ENCODE results near the gene MUL1.
A peak's percentile ranks its signal among the peaks of the same experiment; 100 is the strongest.

MUL1 gene

GRCh38 chr1:20507564-20508410 is at the start of gene MUL1:
Gene MUL1, minus strand, starts transcription at chr1:20508151. Its CDS starts 127 bp downstream, at chr1:20508024.
- peak; percentile 49 to 97 (median 91) for DNase-seq

DNA sequence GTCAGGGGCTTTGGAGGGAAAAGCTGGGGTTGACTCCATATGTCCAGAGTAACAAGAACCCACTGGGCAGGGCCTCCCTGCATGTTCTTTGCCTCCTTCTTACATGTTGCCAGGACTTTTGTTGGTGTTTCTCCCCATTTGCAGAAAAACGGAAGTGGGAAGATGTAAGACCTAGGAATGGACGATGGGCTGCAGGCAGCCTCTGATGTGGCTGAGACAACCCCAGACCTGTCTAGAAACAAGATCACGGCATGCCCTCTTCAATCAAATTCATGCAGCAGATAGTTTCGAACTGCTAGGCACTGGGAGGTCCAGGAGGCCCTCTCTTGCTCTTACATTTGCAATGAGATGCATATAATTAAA is 47.8 kb upstream of the MUL1 start:
- DNase-seq: peak in 1 of 58 donors; percentile 52

- peak in 32 of 58 donors; percentile 6 to 77 (median 30) for DNase-seq
Observed at GRCh38 chr1:20555025-20555757, 47.2 kb upstream of the MUL1 start.

- peak in 4 of 58 donors; percentile 49 to 63 (median 52) for DNase-seq
Observed at GRCh38 chr1:20552728-20553445, 44.9 kb upstream of the MUL1 start.

- DNase-seq: peak in 56 of 58 donors; percentile 19 to 85 (median 66)
Observed at GRCh38 chr1:20551945-20552727, 44.2 kb upstream of the MUL1 start, which contains the start of gene FAM43B. Gene FAM43B, plus strand, starts transcription at chr1:20552573. Its CDS starts 401 bp downstream, at chr1:20552974.

DNA sequence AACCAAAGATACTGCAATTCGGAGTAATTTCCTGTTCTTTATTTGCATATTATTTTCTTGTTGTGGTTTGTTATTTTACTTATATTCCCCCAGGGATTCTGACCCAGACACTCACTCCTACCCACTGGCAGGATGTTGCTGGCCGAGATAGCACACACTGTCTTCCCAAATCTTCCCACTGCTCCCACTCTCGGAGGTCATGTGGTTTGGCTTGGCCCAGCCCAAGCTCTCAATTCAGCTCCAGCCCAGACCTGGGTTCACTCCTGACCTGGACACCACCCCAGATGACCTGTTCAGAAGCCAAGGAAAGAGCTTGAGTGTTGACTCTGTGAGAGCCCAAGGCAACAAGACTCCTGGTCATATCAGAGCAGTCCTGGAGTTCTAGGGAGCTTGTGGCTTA is 43.2 kb upstream of the MUL1 start:
- no peak for DNase-seq

DNA sequence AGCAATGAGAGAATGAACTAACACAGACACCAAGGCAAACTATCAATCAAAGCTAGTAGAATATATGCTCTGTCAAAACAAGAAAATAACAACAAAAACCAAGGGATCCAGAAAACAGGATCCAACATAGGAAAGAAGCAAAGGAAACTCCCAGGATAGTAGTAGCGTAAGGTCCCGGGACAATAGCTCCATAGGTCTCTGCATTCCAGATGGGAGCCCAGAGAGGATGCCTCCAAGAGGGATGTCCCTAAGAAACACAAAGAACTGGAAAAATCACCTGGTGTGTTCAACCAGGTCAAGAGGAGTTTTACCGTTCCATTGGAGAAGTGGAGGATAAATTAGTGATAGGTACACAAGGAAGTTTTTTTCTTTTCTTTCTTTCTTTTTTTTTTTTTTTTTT is 38.7 kb upstream of the MUL1 start:
- DNase-seq: no peak

DNA sequence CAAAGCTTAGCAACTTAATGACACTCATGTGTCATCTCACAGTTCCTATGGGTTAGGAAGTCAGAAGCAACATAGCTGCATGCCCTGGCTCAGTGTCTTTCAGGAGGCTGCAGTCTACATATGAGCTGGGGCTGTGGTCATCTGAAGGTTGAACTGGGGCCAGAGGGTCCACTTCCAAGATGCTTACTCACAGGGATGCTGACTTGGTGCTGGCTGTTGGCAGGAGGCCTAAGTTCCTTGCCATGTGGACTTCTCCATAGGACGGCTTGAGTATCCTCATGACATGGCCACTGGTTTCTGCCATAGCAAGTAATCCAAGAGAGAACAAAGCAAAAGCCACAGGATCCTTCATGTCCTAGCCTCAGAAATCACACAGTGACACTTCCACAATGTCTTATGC is 32.3 kb upstream of the MUL1 start:
- DNase-seq: no peak

- no peak for DNase-seq
Observed at GRCh38 chr1:20538760-20539551, 31.0 kb upstream of the MUL1 start.

DNA sequence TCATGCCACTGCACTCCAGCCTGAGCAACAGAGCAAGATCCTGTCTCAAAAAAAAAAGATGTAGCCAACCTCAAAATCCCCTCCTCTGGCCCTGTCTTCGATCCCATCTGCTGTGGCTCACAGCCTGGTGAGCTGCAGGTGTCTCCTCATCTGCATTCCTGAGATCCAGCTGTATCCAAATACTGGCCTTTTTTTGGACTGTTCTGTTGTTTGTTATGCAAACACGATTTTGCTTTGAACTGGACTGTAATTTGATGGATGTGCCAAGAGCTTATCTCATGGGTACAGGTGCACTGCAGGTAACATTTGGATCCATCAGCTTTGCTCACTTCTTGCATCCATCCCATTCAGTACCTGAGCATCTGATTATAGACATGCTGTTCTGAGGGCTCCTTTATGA is 30.3 kb upstream of the MUL1 start:
- DNase-seq: no peak

GRCh38 chr1:20534659-20535417 is 26.9 kb upstream of the MUL1 start:
- peak in 7 of 58 donors; percentile 4 to 19 (median 15) for DNase-seq

- DNase-seq: no peak
Observed at GRCh38 chr1:20533635-20534034, 25.7 kb upstream of the MUL1 start.

DNA sequence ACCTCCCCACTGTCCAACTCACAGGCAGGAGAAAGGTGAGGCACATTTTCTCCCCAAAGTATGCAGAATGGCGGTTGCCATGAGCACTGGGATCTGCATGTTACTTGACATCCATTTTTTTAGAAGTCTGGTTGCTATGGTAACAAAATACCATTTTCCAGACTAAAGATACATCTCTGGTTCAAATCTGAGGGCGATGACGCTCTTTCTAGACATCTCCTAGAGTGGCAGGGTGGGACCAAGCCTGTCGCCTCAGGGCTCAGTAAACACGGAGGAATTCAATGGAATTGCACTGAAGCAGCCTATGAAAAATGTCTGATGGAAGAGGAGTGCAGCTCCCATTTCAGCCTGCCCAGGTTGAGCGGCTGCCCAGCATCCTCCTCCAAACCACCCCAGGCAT is 22.9 kb upstream of the MUL1 start:
- DNase-seq: peak in 6 of 58 donors; percentile 15 to 43 (median 36)

GRCh38 chr1:20530306-20530705 is 22.4 kb upstream of the MUL1 start:
- peak in 1 of 58 donors; percentile 7 for DNase-seq

DNA sequence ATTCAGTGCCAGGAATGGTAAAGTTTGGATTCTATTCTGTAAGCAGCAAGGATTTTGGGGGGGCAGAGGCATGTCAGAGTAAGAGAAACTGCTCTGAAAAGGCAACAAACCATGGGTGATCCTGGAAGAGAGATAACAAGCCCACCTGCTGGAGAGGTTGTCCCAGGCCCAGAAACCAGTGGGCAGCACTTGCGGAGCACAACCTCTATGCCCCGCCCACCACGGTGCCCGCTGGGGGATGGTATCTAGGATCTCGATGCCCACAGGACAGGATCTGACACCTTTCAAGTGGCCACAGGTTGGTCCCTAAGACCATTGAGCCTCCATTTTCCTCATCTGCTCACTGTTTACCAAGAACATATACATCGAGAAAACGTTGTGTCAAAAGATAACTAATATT is 20.3 kb upstream of the MUL1 start:
- no peak for DNase-seq

- DNase-seq: no peak
Observed at GRCh38 chr1:20526267-20526666, 18.3 kb upstream of the MUL1 start.

DNA sequence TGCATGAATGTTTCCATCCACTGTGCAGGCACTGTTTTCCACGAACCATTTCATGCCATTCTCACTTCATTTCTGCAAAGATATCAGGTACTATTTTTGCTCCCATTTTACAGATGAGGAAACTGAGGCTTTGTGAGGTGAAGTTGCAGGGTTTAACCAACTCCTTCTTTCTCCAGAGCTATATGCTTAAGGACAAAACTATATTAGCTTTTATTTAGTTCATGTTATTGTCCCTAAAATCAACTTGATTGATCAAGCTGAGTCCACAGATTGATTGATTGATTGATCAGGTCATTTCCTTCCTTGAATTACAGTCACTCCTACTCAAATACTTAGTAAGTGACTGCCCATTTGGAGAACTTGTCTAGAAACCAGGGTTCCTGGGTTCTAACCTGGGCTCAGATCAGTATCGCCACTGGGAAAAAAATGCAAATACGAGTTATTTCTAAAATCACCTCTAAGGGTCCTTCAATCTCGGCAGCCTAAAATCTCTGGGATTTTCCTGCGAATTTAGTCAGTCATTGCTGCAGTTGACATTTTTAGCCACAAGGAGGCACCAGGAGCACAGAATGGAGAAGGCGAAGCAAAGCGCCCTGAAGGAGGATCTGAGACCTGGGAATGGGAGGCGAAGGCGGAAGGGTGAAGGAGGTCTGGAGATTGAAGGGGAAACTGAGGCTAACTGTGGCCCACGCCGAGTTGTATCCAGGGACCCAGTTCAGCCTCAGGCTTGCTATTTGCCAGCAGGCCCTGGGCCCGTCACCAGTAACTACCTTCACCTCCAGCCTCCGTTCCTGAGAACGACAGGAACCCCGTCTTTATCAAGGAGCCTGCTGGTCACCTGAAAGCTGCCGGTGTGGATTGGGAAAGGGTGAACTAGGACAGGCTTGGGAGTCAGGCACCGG is 14.3 kb upstream of the MUL1 start:
- peak in 53 of 58 donors; percentile 12 to 85 (median 43) for DNase-seq

Measured in anterior cingulate cortex (tissue), 58 donors.